H1 (cell line): ENCODE results near the gene PSMB5. TPM values are rescaled to one million over a fixed set of nuclear protein-coding genes. Genes with fewer than 3 reads are reported as not detected.
A peak's percentile ranks its signal among the peaks of the same experiment; 100 is the strongest.

Experiments used
- CTCF ChIA-PET: fragments of 300-600 bp; sonication (Branson Sonifier 250); formaldehyde crosslinking; loops from one replicate; lab custom pipeline; 2021; ENCODE audit not compliant: partially characterized antibody; lab: Charles Lee
- POLR2A ChIA-PET: fragments of 300-600 bp; sonication (Branson Sonifier 250); formaldehyde crosslinking; loops from one replicate; lab custom pipeline; 2021; ENCODE audit warnings: inconsistent platforms; ENCODE audit not compliant: partially characterized antibody; lab: Charles Lee
- DNase-seq, 2 experiments: peaks; one replicate each; pipeline versions ENCODE4 v3.0.0 to v3.0.0-alpha.2; 2010 to 2022; ENCODE audit warnings: low spot score in 2 of 2, low read depth in 1 of 2, mixed read lengths in 1 of 2
- FAIRE-seq: peaks from 2 replicates; lab custom pipeline; 2011; peaks lifted over from hg19 to GRCh38; lab: Jason Lieb, UNC
- H2AFZ ChIP-seq: 2 replicates; pipeline ENCODE4 v1.8.1; 2012; ENCODE audit warnings: low read length, inconsistent platforms
- H2AK5ac ChIP-seq: 2 replicates; pipeline ENCODE4 v1.6.1; 2013; ENCODE audit warnings: low read depth, low read length
- H2BK120ac ChIP-seq: replicated peaks from 2 replicates; pipeline ENCODE3; 2013; ENCODE audit warnings: low read depth, low read length, inconsistent platforms
- H2BK12ac ChIP-seq: 2 replicates; pipeline ENCODE4 v1.6.1; 2013; ENCODE audit warnings: low read depth, low read length
- H2BK15ac ChIP-seq: 2 replicates; pipeline ENCODE4 v1.6.1; 2013; ENCODE audit warnings: low read length
- H2BK20ac ChIP-seq: 2 replicates; pipeline ENCODE4 v1.6.1; 2013; ENCODE audit warnings: low read length
- H2BK5ac ChIP-seq: 2 replicates; pipeline ENCODE4 v1.6.1; 2013; ENCODE audit warnings: low read depth, low read length
- H3K14ac ChIP-seq: 2 replicates; pipeline ENCODE4 v1.6.1; 2013; ENCODE audit warnings: inconsistent platforms; ENCODE audit not compliant: insufficient read length
- H3K18ac ChIP-seq: 2 replicates; pipeline ENCODE4 v1.6.1; 2013; ENCODE audit warnings: low read length; ENCODE audit errors: extremely low read depth
- H3K23ac ChIP-seq: 2 replicates; pipeline ENCODE4 v1.6.1; 2013; ENCODE audit warnings: inconsistent platforms; ENCODE audit not compliant: insufficient read length
- H3K23me2 ChIP-seq: 2 replicates; pipeline ENCODE4 v1.6.1; 2013; ENCODE audit warnings: low read depth, low read length
- H3K27ac ChIP-seq: 2 replicates; pipeline ENCODE4 v1.6.1; 2011; ENCODE audit warnings: low read depth, low read length, inconsistent platforms
- H3K27me3 ChIP-seq, 4 experiments: replicated peaks in 1 of 4; 1 replicate in 1 of 4; 2 replicates in 3 of 4; pipeline versions ENCODE4 v1.6.1 to v1.8.1; 2011 to 2013; ENCODE audit warnings: low read length in 3 of 4, mild to moderate bottlenecking in 3 of 4, inconsistent platforms in 2 of 4, mixed read lengths in 2 of 4, moderate library complexity in 1 of 4; ENCODE audit not compliant: control insufficient read depth in 3 of 4, insufficient read depth in 3 of 4; ENCODE audit errors: extremely low read depth in 1 of 4
- H3K36me3 ChIP-seq, 4 experiments: 2 replicates each; pipeline versions ENCODE4 v1.6.1 to v1.8.1; 2011 to 2013; ENCODE audit warnings: mild to moderate bottlenecking in 4 of 4, low read length in 3 of 4, moderate library complexity in 2 of 4, control low read depth in 1 of 4, inconsistent platforms in 1 of 4; ENCODE audit not compliant: insufficient read depth in 4 of 4, control insufficient read depth in 2 of 4
- H3K4ac ChIP-seq: replicated peaks from 2 replicates; pipeline ENCODE3; 2013; ENCODE audit warnings: low read length, low read depth, mixed read lengths, inconsistent platforms; ENCODE audit not compliant: insufficient read length
- H3K4me1 ChIP-seq, 4 experiments: replicated peaks in 1 of 4; 1 replicate in 1 of 4; 2 replicates in 3 of 4; pipeline versions ENCODE4 v1.6.1 to v1.8.1; 2011 to 2013; ENCODE audit warnings: low read length in 3 of 4, inconsistent platforms in 2 of 4, mixed read lengths in 1 of 4; ENCODE audit not compliant: insufficient read depth in 4 of 4, control insufficient read depth in 3 of 4
- H3K4me2 ChIP-seq, 2 experiments: 2 replicates each; pipeline versions ENCODE4 v1.6.1 to v1.8.1; 2011 to 2013; ENCODE audit warnings: low read depth in 2 of 2, low read length in 2 of 2, control low read depth in 1 of 2, inconsistent platforms in 1 of 2, mild to moderate bottlenecking in 1 of 2; ENCODE audit not compliant: insufficient read depth in 1 of 2
- H3K4me3 ChIP-seq, 4 experiments: fragments of 200-600, 300-600 bp in 1 of 4; sonication (generic), shearing (Covaris generic), sonication (Bioruptor Twin) in 1 of 4; 2 replicates each; pipeline versions ENCODE4 v1.5.1 to v1.8.1; 2011 to 2016; ENCODE audit warnings: low read length in 4 of 4, low read depth in 3 of 4, control low read depth in 2 of 4, inconsistent platforms in 2 of 4, mild to moderate bottlenecking in 2 of 4, mixed read lengths in 1 of 4, moderate library complexity in 1 of 4; ENCODE audit not compliant: insufficient read depth in 2 of 4; ENCODE audit errors: extremely low read depth in 1 of 4
- H3K56ac ChIP-seq: replicated peaks from 2 replicates; pipeline ENCODE3; 2013; ENCODE audit warnings: low read depth, mild to moderate bottlenecking, mixed read lengths, low read length, inconsistent platforms; ENCODE audit not compliant: insufficient read length
- H3K79me1 ChIP-seq: 2 replicates; pipeline ENCODE4 v1.6.1; 2013; ENCODE audit warnings: low read depth, low read length, control low read depth
- H3K79me2 ChIP-seq, 2 experiments: 2 replicates each; pipeline versions ENCODE4 v1.6.1 to v1.8.1; 2012 to 2013; ENCODE audit warnings: low read length in 2 of 2, mild to moderate bottlenecking in 2 of 2, inconsistent platforms in 1 of 2; ENCODE audit not compliant: insufficient read depth in 2 of 2, control insufficient read depth in 1 of 2
- H3K9ac ChIP-seq, 4 experiments: replicated peaks in 1 of 4; 1 replicate in 1 of 4; 2 replicates in 3 of 4; pipeline versions ENCODE4 v1.6.1 to v1.8.1; 2011 to 2013; ENCODE audit warnings: low read depth in 3 of 4, low read length in 3 of 4, control low read depth in 2 of 4, mild to moderate bottlenecking in 2 of 4, moderate library complexity in 2 of 4, inconsistent platforms in 1 of 4; ENCODE audit errors: extremely low read depth in 1 of 4
- H3K9me3 ChIP-seq, 2 experiments: 2 replicates each; pipeline versions ENCODE4 v1.6.1 to v1.8.1; 2012 to 2013; ENCODE audit warnings: mild to moderate bottlenecking in 2 of 2, moderate library complexity in 2 of 2, control low read depth in 1 of 2, inconsistent platforms in 1 of 2, low read depth in 1 of 2, low read length in 1 of 2, mixed read lengths in 1 of 2; ENCODE audit not compliant: insufficient read depth in 2 of 2
- H4K20me1 ChIP-seq, 2 experiments: replicated peaks in 1 of 2; 2 replicates each; pipeline versions ENCODE3 to v1.8.1; 2011 to 2013; ENCODE audit warnings: inconsistent platforms in 2 of 2, low read length in 2 of 2, mild to moderate bottlenecking in 1 of 2; ENCODE audit not compliant: insufficient read depth in 2 of 2, control insufficient read depth in 1 of 2
- H4K5ac ChIP-seq: 2 replicates; pipeline ENCODE4 v1.6.1; 2013; ENCODE audit warnings: low read length, low read depth, mixed read lengths, inconsistent platforms; ENCODE audit not compliant: insufficient read length
- H4K8ac ChIP-seq: 2 replicates; pipeline ENCODE4 v1.8.0; 2013; ENCODE audit warnings: mild to moderate bottlenecking, moderate library complexity, low read length, inconsistent platforms; ENCODE audit not compliant: insufficient read depth; ENCODE audit errors: extremely low read depth
- H4K91ac ChIP-seq: replicated peaks from 2 replicates; pipeline ENCODE3; 2013; ENCODE audit warnings: low read length, mixed read lengths, inconsistent platforms; ENCODE audit not compliant: insufficient read length
- ASH2L ChIP-seq: fragments of 200-600, 300-600 bp; sonication (generic); IDR thresholded peaks from one replicate; pipeline ENCODE4 v1.7.1; 2017; ENCODE audit warnings: low read length
- CBX8 ChIP-seq: fragments of 300-800, 300-1000 bp; sonication (generic); IDR thresholded peaks from 2 replicates; pipeline ENCODE4 v1.7.1; 2016; ENCODE audit warnings: low read depth, low read length, borderline replicate concordance
- CREB1 ChIP-seq: IDR thresholded peaks from 2 replicates; pipeline ENCODE4 v1.6.1; 2012; ENCODE audit warnings: inconsistent platforms
- GTF2F1 ChIP-seq: IDR thresholded peaks from 2 replicates; pipeline ENCODE4 v1.6.1; 2012; ENCODE audit warnings: low read depth, low read length, improper control_type of control experiment, borderline replicate concordance
- KDM5A ChIP-seq: fragments of 200-600 bp; IDR thresholded peaks from 2 replicates; pipeline ENCODE4 v1.7.1; 2012; ENCODE audit warnings: mild to moderate bottlenecking, low read length, inconsistent platforms, mixed read lengths
- MAFK ChIP-seq: IDR thresholded peaks from 2 replicates; pipeline ENCODE4 v1.6.1; 2012; ENCODE audit warnings: low read depth, mild to moderate bottlenecking, improper control_type of control experiment, low read length
- POLR2A ChIP-seq, 2 experiments: IDR thresholded peaks; 1 replicate in 1 of 2; 2 replicates in 1 of 2; pipeline ENCODE4 v1.6.1; 2011; ENCODE audit warnings: low read depth in 2 of 2, low read length in 2 of 2, mild to moderate bottlenecking in 2 of 2; ENCODE audit errors: control extremely low read depth in 1 of 2
- RXRA ChIP-seq: IDR thresholded peaks from 2 replicates; pipeline ENCODE4 v1.6.1; 2011; ENCODE audit warnings: low read depth, mild to moderate bottlenecking, low read length, moderate library complexity; ENCODE audit not compliant: insufficient read depth
- SP4 ChIP-seq: IDR thresholded peaks from 2 replicates; pipeline ENCODE4 v1.6.1; 2012; ENCODE audit warnings: low read length, inconsistent platforms
- SRF ChIP-seq: IDR thresholded peaks from 2 replicates; pipeline ENCODE4 v1.6.1; 2011; ENCODE audit warnings: mild to moderate bottlenecking, low read depth, low read length, moderate library complexity
- SUZ12 ChIP-seq: fragments of 200-600 bp; sonication (generic); IDR thresholded peaks from 2 replicates; pipeline ENCODE4 v1.6.1; 2012; ENCODE audit warnings: mild to moderate bottlenecking, inconsistent platforms, low read length, moderate library complexity, mixed read lengths
- TAF1 ChIP-seq: IDR thresholded peaks from 2 replicates; pipeline ENCODE4 v1.6.1; 2011; ENCODE audit warnings: mild to moderate bottlenecking, low read depth, low read length
- WGBS, 2 experiments: shearing (Covaris generic) in 1 of 2; methylation state at CpG; one replicate each; pipeline versions ENCODE4 v1.1.6 to v1.1.7; 2013 to 2015; ENCODE audit warnings: low lambda C conversion rate in 2 of 2, mixed read lengths in 2 of 2, inconsistent platforms in 1 of 2, low coverage in 1 of 2, missing lambda C conversion rate in 1 of 2; ENCODE audit not compliant: insufficient replicate concordance in 2 of 2, insufficient coverage in 1 of 2, insufficient read length in 1 of 2; ENCODE audit errors: extremely low coverage in 1 of 2, missing lambda C conversion rate in 1 of 2; 5-methylcytosine and 5-hydroxymethylcytosine counted together
- polyA plus RNA-seq, 7 experiments: library from polyadenylated mRNA; depleted of rRNA in 3 of 7; stranded (reverse) in 5 of 7; unstranded in 2 of 7; fragments of >200 nt in 5 of 7; fragments of 200-250 nt in 2 of 7; gene quantifications; 1 replicate in 5 of 7; 2 replicates in 1 of 7; 4 replicates in 1 of 7; pipeline versions ENCODE4 v1.2.1 to v1.2.3, GENCODE V29; 2011 to 2013; ENCODE audit warnings: missing spikeins in 2 of 7, mixed read lengths in 2 of 7
- total RNA-seq: library from RNA; stranded (reverse); fragmentation: NEBNext Ultra II Directional; extraction: Animal tissue kit (Norgen Biotek cat#: 25700); gene quantifications from 2 replicates; pipeline ENCODE4 v1.2.1, GENCODE V29; 2021
- TF ChIP-seq, protein P1 (sequence below): IDR thresholded peaks from 2 replicates; pipeline ENCODE4 v1.6.1; 2012; ENCODE audit warnings: inconsistent platforms

Gene PSMB5
- total and polyA plus RNA-seq, 2 of the 8 experiments (the other 6 are each of a cell fraction or from before 2014, with no cell fraction given): 254 to 510 TPM

GRCh38 chr14:23070262-23071129 is 35.8 kb upstream of the PSMB5 start:
- peak overlapping the region; percentile 86 for H2BK5ac ChIP-seq
- H3K27me3 ChIP-seq: no peaks in the 10 kb centered on the region
- no peak overlapping the region for H3K23ac ChIP-seq
- POLR2A ChIA-PET: interaction anchor here (0.7 to 4.0 kb wide), 19 partner anchors 8 to 114 kb away, joined by 3 to 37 read pairs (median 9); partner anchors contain the start of genes ACIN1, AJUBA, C14orf119 and CIROP
- H2BK15ac ChIP-seq: no peak overlapping the region
- no peak overlapping the region for H2BK120ac ChIP-seq
- H3K79me1 ChIP-seq: peaks cover 7% of the 10 kb centered on the region
- peaks cover 23 to 55% of the 10 kb centered on the region in 2 experiments for H3K79me2 ChIP-seq
- H3K23me2 ChIP-seq: peaks cover 14% of the 10 kb centered on the region
- 15 to 100% methylated on average over 1 to 10 of the region's 10 CpGs for WGBS, 2 experiments
- no peak overlapping the region for H2BK20ac ChIP-seq
- no peak overlapping the region for H3K56ac ChIP-seq
- peak overlapping the region; percentile 92 to 99 for H3K4me2 ChIP-seq
- peak overlapping the region; percentile 76 to 98 (median 89) for H3K4me3 ChIP-seq
- H3K4me1 ChIP-seq: peaks cover 5 to 27% (median 15%) of the 10 kb centered on the region in 4 experiments; a peak in 6 of 7 replicates
- H3K9ac ChIP-seq: peak overlapping the region; percentile 90 to 97 (median 92)
- H3K27ac ChIP-seq: peak overlapping the region; percentile 86
- H3K18ac ChIP-seq: peak overlapping the region; percentile 2; the same call in 1 of the 2 replicates
- no peak overlapping the region for H4K91ac ChIP-seq
- H3K14ac ChIP-seq: no peak overlapping the region
- peaks cover 18 to 20% of the 10 kb centered on the region in 2 experiments for H4K20me1 ChIP-seq
- FAIRE-seq: no peak
- no peaks in the 10 kb centered on the region for H3K9me3 ChIP-seq
- peak overlapping the region; percentile 55 for H4K5ac ChIP-seq
- CTCF ChIA-PET: interaction anchor here (0.7 to 3.0 kb wide), 9 partner anchors 10 to 266 kb away, joined by 3 to 15 read pairs (median 4); no protein-coding TSS in a partner anchor
- H2AFZ ChIP-seq: no peak overlapping the region
- no peak for DNase-seq
- H2BK12ac ChIP-seq: no peak overlapping the region; the same call in 1 of the 2 replicates
- no peak overlapping the region for H4K8ac ChIP-seq
- H2AK5ac ChIP-seq: 0 out of 2 replicates have a peak overlapping the region, but pooled peaks have one; percentile 72
- H3K4ac ChIP-seq: no peak overlapping the region
- H3K36me3 ChIP-seq: peaks cover 23 to 57% (median 39%) of the 10 kb centered on the region in 4 experiments
- no peak for TF ChIP-seq SUZ12
- TF ChIP-seq CREB1: no peak
- TF ChIP-seq RXRA: no peak
- TF ChIP-seq GTF2F1: no peak
- no peak for TF ChIP-seq SRF
- no peak for TF ChIP-seq MAFK
- TF ChIP-seq TAF1: no peak
- no peak for TF ChIP-seq SP4
- no peak for TF ChIP-seq POLR2A (IDR thresholded peaks at IDR 0.05; ENCODE audit: control extremely low read depth in 1 of 2, low read depth in 2 of 2, low read length in 2 of 2)
- TF ChIP-seq, protein P1, sequence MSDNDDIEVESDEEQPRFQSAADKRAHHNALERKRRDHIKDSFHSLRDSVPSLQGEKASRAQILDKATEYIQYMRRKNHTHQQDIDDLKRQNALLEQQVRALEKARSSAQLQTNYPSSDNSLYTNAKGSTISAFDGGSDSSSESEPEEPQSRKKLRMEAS: no peak
- no peak for TF ChIP-seq CBX8
- TF ChIP-seq ASH2L: no peak
- no peak for TF ChIP-seq KDM5A
